ENCODE measurements around the gene BAZ2A.

BAZ2A gene

DNA sequence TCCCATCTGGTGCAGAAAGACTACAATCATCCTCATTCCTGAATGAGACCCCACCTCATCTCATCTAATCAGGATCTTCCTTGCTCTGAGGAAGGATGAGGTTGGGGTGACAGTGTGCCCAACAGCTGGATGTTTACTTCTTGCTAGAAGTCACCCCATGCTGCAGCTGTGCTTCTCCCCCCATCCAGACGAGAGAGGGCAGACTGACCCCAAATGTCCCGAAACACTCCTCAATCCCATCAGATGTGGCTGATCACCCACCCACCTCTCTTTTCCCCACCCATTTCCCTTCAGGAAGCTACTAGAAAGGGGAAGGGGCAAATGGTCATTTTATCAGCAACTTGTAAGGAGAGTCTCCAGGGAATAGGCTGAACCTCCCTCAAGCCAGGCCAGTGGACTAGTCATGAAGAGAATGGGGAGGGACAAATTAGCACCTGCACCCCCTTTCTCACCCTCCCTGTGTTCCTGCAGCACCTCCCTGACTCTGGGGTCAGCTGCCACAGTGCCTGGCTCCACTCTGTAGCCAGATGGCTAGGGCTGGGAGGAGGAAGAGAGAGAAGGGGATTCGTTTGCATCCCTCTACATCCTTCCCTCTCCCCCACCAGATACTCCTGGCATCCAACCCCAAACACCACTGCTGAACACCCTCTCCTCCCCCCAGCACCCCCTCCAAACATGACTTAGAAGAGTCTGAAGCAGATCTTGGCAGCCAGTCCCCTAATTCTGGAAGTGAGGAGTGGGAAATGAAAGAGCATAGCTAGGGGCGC lies 2.8 kb upstream of the BAZ2A start (continued):
- TF ChIP-seq, protein P1, sequence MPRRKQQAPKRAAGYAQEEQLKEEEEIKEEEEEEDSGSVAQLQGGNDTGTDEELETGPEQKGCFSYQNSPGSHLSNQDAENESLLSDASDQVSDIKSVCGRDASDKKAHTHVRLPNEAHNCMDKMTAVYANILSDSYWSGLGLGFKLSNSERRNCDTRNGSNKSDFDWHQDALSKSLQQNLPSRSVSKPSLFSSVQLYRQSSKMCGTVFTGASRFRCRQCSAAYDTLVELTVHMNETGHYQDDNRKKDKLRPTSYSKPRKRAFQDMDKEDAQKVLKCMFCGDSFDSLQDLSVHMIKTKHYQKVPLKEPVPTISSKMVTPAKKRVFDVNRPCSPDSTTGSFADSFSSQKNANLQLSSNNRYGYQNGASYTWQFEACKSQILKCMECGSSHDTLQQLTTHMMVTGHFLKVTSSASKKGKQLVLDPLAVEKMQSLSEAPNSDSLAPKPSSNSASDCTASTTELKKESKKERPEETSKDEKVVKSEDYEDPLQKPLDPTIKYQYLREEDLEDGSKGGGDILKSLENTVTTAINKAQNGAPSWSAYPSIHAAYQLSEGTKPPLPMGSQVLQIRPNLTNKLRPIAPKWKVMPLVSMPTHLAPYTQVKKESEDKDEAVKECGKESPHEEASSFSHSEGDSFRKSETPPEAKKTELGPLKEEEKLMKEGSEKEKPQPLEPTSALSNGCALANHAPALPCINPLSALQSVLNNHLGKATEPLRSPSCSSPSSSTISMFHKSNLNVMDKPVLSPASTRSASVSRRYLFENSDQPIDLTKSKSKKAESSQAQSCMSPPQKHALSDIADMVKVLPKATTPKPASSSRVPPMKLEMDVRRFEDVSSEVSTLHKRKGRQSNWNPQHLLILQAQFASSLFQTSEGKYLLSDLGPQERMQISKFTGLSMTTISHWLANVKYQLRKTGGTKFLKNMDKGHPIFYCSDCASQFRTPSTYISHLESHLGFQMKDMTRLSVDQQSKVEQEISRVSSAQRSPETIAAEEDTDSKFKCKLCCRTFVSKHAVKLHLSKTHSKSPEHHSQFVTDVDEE (CRISPR knock-in tag; IDR thresholded peaks at IDR 0.05) = no peak
- TF ChIP-seq OSR1 (CRISPR knock-in tag; IDR thresholded peaks at IDR 0.05) = no peak
- no peak for TF ChIP-seq TCF4 (CRISPR knock-in tag; IDR thresholded peaks at IDR 0.05; ENCODE audit: borderline replicate concordance)
- no peak for TF ChIP-seq PPARA (CRISPR knock-in tag; IDR thresholded peaks at IDR 0.05; ENCODE audit: borderline replicate concordance)

DNA sequence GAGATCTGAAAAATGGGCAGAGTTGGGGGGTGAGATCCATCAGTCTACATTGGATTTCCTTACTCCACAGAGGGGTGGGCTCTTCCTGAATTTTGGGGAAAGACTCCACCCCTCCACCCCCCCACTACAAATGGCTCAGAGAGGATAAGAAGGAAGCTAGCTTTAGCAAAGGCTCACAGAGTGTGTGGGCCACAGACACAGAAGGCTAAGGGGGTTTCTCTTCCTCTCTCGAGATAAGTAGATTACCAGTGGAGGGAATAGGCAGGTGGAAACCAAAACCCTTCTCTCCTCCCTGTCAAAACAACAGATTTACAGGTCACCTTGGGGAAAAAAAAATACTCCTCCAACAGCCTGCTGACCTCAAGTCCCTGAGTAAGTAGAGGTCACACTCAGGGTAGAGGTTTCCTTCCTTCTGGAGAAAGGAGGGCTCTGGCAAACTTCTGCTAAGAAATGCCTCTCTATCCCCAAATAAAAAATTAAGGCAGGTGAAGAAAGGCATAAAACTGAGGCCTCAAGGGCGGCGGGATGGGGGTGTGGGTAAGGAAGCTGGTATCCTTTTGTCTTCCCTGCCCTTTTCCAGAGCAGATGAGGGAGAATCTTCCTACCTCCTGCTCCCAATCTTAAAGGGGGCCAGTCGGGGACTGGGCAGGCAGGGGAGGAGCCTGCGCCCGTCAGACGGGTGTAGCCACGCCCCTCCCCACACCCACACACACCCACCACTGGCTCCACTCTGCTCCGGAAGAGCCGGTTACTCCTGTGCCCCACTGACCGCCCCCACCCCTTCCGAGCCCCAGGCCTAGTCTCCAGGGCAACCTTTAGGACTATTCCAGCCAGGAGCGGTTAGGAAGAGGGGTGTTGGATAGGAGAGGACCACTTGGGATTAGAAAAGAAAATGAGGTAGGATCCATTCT lies 1.9 kb upstream of the BAZ2A start:
- ATAC-seq = no peak
- TF ChIP-seq, protein P1 (CRISPR knock-in tag; IDR thresholded peaks at IDR 0.05) = no peak
- TF ChIP-seq RARB (CRISPR knock-in tag; IDR thresholded peaks at IDR 0.05) (no peak), PPARA (CRISPR knock-in tag; IDR thresholded peaks at IDR 0.05; ENCODE audit: borderline replicate concordance) (no peak), BACH2 (CRISPR knock-in tag; IDR thresholded peaks at IDR 0.05; ENCODE audit: borderline replicate concordance) (no peak), SNAI2 (CRISPR knock-in tag; IDR thresholded peaks at IDR 0.05) (no peak), ZNF565 (CRISPR knock-in tag; conservative IDR thresholded peaks at IDR 0.05; ENCODE audit: low read depth) (no peak)
- TF ChIP-seq, protein P2, sequence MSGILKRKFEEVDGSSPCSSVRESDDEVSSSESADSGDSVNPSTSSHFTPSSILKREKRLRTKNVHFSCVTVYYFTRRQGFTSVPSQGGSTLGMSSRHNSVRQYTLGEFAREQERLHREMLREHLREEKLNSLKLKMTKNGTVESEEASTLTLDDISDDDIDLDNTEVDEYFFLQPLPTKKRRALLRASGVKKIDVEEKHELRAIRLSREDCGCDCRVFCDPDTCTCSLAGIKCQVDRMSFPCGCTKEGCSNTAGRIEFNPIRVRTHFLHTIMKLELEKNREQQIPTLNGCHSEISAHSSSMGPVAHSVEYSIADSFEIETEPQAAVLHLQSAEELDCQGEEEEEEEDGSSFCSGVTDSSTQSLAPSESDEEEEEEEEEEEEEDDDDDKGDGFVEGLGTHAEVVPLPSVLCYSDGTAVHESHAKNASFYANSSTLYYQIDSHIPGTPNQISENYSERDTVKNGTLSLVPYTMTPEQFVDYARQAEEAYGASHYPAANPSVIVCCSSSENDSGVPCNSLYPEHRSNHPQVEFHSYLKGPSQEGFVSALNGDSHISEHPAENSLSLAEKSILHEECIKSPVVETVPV (CRISPR knock-in tag; IDR thresholded peaks at IDR 0.05) = no peak
- TF ChIP-seq, protein P3, sequence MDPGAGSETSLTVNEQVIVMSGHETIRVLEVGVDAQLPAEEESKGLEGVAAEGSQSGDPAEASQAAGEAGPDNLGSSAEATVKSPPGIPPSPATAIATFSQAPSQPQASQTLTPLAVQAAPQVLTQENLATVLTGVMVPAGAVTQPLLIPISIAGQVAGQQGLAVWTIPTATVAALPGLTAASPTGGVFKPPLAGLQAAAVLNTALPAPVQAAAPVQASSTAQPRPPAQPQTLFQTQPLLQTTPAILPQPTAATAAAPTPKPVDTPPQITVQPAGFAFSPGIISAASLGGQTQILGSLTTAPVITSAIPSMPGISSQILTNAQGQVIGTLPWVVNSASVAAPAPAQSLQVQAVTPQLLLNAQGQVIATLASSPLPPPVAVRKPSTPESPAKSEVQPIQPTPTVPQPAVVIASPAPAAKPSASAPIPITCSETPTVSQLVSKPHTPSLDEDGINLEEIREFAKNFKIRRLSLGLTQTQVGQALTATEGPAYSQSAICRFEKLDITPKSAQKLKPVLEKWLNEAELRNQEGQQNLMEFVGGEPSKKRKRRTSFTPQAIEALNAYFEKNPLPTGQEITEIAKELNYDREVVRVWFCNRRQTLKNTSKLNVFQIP (CRISPR knock-in tag; IDR thresholded peaks at IDR 0.05; ENCODE audit: borderline replicate concordance, low read depth) = no peak

DNA sequence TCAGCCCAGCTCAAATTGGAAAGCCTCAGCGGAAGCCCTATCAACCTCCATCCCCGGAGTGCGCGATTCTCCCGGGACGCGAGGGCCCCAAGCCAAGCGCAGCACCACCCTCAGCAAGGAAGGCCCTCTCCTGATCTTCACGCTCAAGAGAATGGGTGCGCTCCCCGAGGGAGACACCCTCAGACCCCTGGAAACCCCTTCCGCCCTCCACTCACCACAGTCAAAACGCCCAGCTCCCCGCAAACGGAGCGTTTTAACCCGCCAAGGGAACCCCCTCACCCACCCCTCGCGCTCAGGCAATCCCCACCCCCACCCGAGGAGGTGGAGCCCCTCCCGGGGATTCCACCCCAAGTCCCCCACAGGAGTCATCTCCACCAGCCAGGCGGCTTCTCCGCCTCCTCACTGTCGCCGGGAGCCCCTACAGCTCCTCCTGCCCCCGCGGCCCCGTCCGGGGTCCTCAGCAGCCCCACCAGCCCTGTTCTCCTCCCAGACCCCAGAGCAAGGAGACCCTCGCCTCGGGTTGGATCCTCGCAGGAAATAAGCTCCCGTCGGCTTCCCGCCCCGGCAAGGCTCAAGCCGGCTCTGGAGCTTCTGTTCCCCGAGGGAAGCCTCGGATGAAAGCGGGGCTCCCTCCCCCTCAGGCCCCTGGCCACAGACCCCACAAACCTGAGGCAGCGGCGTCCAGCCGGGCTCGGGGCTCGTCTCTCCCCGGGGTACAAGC lies 507 bp downstream of the BAZ2A start:
- ATAC-seq = peak; percentile 66
- TF ChIP-seq OSR1 (CRISPR knock-in tag; IDR thresholded peaks at IDR 0.05) = no peak
- TF ChIP-seq, protein P4, sequence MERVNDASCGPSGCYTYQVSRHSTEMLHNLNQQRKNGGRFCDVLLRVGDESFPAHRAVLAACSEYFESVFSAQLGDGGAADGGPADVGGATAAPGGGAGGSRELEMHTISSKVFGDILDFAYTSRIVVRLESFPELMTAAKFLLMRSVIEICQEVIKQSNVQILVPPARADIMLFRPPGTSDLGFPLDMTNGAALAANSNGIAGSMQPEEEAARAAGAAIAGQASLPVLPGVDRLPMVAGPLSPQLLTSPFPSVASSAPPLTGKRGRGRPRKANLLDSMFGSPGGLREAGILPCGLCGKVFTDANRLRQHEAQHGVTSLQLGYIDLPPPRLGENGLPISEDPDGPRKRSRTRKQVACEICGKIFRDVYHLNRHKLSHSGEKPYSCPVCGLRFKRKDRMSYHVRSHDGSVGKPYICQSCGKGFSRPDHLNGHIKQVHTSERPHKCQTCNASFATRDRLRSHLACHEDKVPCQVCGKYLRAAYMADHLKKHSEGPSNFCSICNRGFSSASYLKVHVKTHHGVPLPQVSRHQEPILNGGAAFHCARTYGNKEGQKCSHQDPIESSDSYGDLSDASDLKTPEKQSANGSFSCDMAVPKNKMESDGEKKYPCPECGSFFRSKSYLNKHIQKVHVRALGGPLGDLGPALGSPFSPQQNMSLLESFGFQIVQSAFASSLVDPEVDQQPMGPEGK (CRISPR knock-in tag; IDR thresholded peaks at IDR 0.05; ENCODE audit: borderline replicate concordance) = no peak
- no peak for TF ChIP-seq ZC3H10 (CRISPR knock-in tag; IDR thresholded peaks at IDR 0.05)
- TF ChIP-seq, protein P3 (CRISPR knock-in tag; IDR thresholded peaks at IDR 0.05; ENCODE audit: borderline replicate concordance, low read depth) = no peak
- no peak for TF ChIP-seq ZFP30 (CRISPR knock-in tag; IDR thresholded peaks at IDR 0.05)
- TF ChIP-seq ZNF565 (CRISPR knock-in tag; conservative IDR thresholded peaks at IDR 0.05; ENCODE audit: low read depth) = no peak
- no peak for TF ChIP-seq TOX (CRISPR knock-in tag; IDR thresholded peaks at IDR 0.05; ENCODE audit: borderline replicate concordance)
- no peak for TF ChIP-seq ZNF70 (CRISPR knock-in tag; IDR thresholded peaks at IDR 0.05)
- no peak for TF ChIP-seq BACH2 (CRISPR knock-in tag; IDR thresholded peaks at IDR 0.05; ENCODE audit: borderline replicate concordance)
- no peak for TF ChIP-seq ESRRG (CRISPR knock-in tag; IDR thresholded peaks at IDR 0.05)
- TF ChIP-seq, protein P2 (CRISPR knock-in tag; IDR thresholded peaks at IDR 0.05) = no peak
- TF ChIP-seq ZNF8 (CRISPR knock-in tag; IDR thresholded peaks at IDR 0.05) = no peak
- TF ChIP-seq ARNTL (CRISPR knock-in tag; IDR thresholded peaks at IDR 0.05; ENCODE audit: borderline replicate concordance, low read depth) = no peak
